NB4 (cell line): ENCODE measurements around the gene TXLNA.

Experiments
- MYC ChIP-seq: IDR thresholded peaks from 2 replicates; pipeline ENCODE4 v1.6.1; 2011; ENCODE audit warnings: low read depth, low read length
- POLR2A ChIP-seq: IDR thresholded peaks from 2 replicates; pipeline ENCODE4 v1.6.1; 2011; ENCODE audit warnings: mild to moderate bottlenecking; ENCODE audit not compliant: insufficient read length; ENCODE audit errors: extremely low read depth
- TF ChIP-seq, protein P1 (sequence below): IDR thresholded peaks from one replicate; pipeline ENCODE4 v1.5.1; 2012; ENCODE audit warnings: low read depth, low read length

DNA sequence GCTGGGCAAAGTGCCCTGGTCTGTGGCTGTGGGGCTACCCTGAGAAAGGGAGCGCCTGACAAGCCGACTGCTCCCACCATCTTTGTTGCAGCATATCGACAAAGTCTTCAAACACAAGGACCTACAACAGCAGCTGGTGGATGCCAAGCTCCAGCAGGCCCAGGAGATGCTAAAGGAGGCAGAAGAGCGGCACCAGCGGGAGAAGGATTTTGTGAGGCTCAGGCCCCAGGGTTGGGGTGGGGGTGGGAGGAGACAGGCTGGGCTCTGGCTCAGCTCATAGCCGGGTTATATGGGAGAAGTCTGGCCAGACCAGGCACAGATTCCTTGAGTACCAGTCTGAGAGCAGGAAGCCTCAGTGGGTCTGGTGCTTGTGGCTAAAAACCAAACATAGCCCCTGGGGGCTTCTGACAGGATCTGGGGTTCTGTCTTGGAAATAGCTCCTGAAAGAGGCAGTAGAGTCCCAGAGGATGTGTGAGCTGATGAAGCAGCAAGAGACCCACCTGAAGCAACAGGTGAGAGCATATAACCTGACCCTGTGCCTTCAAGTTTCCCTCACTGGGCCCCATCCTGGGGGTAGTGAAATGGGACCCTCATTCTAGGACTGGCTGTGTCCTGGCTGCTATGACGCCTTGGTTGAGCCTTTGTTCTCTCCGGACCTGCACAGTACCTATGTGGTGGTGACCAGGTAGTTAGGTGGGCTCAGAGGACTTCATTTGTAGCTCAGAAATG lies 12.9 kb downstream of the TXLNA start:
- TF ChIP-seq, protein P1, sequence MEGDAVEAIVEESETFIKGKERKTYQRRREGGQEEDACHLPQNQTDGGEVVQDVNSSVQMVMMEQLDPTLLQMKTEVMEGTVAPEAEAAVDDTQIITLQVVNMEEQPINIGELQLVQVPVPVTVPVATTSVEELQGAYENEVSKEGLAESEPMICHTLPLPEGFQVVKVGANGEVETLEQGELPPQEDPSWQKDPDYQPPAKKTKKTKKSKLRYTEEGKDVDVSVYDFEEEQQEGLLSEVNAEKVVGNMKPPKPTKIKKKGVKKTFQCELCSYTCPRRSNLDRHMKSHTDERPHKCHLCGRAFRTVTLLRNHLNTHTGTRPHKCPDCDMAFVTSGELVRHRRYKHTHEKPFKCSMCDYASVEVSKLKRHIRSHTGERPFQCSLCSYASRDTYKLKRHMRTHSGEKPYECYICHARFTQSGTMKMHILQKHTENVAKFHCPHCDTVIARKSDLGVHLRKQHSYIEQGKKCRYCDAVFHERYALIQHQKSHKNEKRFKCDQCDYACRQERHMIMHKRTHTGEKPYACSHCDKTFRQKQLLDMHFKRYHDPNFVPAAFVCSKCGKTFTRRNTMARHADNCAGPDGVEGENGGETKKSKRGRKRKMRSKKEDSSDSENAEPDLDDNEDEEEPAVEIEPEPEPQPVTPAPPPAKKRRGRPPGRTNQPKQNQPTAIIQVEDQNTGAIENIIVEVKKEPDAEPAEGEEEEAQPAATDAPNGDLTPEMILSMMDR = no peak
- TF ChIP-seq POLR2A = no peak
- no peak for TF ChIP-seq MYC
